Fibroblast of skin of back (primary cell): ENCODE data around the gene IGFALS.
A peak's percentile ranks its signal among the peaks of the same experiment; 100 is the strongest.

Experiments
- DNase-seq: peaks from one replicate; pipeline ENCODE4 v3.0.0-alpha.2; 2013

IGFALS gene

DNA sequence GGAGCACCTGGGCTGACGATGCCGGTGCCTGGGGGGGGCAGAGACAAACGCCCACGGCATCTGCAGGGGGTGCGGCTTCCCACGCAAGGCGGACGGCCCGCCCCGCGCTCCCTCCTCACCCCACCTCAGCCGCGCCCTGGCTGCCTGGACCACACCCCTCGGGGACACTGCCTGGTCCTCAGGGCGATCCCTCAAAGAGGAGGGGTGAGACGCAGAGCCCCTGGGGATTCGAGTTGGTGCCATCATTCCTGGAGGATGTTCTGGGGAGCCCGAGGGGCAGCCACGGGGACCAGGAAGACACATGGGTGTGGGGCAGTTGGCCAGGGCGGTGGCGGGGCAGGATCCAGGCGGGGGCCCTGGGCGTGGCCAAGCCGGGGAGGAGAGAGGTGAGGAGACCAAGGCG, 3.9 kb downstream of the IGFALS start:
- no peak for DNase-seq

DNA sequence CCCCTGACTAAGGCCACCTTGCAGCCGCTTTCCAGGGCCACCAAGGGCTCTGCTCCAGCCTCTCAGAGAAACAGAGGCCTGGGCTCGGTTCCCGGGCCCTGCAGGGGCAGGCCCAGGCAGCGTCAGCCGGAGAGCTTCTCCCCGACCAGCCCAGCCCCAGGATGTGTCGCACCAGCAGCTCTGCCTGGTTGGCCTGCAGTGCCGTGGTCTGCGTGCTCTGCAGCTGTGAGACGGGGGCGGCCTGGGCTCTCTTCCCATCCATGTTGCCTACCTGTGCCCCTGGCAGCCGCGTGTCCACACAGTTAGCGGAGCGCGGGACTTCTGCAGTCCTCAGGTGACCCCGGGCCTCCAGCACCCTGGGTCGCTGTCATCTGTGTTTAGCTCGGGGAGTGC, 4.8 kb downstream of the IGFALS start:
- no peak for DNase-seq

DNA sequence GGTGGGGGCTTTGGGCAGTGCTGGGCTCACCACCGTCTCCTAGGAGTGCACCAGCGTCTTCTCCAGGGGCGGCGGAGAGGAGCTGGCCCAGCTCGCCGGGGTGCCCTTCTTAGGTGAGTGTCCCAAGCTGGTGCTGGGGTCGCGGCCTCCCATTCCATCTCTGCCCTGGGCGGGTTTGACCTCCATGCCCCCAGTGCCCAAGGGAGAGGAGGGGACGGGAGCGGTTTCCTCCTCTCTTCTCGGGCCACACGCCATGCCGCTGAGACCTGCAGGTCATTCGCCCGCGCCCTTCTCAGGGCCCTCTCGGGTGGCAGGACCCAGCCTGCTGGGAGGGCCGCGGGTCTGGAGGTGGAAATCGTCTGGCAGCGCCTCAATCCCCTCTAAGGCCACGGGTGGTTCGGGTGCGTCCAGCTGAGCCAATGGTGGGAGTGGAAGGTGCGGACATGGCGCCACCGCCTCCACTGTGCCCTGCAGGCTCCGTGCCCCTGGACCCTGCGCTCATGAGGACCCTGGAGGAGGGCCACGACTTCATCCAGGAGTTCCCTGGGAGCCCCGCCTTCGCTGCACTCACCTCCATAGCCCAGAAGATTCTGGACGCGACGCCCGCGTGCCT, 5.3 kb downstream of the IGFALS start:
- DNase-seq = no peak

DNA sequence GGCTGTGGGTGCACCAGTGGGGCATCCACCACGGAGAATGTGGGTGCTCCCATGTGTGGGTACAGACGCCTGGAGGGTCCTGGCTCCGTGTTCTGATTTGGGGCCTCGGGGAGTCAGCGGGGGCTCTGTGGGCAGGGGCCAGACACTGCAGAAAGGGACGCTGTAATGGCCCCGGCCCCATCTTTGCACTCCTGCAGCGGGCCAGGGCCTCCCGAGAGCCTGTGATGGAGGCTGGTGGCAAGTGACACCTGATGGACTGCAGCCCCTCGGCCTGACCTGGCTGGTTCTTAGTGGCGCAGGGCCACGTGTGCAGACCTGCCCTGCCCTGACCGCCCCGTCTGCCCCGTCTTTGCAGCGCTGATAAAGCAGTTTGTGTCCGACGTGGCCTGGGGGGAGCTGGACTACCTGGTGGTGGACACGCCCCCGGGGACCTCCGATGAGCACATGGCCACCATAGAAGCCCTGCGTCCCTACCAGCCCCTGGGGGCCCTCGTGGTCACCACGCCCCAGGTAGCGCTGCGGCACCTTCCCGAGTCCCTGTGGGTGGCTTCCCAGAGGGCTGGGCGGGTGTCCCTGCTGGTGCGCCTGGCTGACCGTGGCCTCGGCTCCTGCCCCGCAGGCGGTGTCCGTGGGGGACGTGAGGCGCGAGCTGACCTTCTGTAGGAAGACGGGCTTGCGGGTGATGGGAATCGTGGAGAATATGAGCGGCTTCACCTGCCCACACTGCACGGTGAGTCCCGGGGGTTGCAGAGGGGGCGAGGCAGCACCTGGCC, 6.0 kb downstream of the IGFALS start:
- no peak for DNase-seq

DNA sequence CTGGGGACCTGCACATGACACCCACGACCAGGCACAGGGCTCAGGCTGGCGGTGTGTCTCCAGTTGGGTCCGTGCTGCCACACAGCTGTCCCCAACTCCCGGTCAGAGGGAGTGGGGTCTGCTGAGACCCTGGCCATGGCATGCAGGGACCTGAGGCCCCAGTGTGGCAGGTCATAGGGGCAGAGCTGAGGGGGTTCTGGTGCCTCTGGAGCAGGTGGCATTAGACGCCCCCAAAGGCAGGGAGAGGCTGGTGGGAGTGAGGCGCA, 6.5 kb downstream of the IGFALS start:
- DNase-seq = no peak

DNA sequence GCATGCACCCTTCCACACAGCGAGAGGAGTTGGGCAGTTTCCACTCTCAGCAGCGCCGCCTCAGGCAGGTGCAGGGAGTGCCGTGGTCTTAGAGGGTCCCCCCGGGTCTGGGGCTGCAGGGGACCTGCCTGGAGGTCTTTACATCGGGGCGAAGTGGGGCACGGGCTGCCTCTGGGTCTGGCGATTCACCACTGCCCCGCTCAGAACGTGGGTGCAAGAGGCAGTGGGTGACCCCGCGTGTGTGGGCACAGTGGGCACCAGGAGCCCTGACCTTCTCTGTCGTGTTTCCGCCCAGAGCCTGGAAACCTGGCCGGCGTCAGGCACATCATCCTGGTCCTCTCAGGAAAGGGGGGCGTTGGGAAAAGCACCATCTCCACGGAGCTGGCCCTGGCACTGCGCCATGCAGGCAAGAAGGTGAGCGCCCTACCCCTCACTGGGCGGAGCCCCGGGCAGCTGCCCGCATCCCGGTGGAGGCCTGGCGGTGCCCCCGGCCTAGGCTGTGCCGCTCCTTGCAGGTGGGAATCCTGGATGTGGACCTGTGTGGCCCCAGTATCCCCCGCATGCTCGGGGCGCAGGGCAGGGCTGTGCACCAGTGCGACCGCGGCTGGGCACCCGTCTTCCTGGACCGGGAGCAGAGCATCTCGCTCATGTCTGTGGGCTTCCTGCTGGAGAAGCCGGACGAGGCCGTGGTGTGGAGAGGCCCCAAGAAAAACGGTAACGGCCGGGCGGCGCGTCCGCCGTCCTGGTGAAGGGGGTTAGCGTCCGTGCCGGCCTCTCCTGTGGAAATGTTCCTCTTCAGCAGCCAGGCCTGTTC, 7.1 kb downstream of the IGFALS start:
- DNase-seq = no peak

DNA sequence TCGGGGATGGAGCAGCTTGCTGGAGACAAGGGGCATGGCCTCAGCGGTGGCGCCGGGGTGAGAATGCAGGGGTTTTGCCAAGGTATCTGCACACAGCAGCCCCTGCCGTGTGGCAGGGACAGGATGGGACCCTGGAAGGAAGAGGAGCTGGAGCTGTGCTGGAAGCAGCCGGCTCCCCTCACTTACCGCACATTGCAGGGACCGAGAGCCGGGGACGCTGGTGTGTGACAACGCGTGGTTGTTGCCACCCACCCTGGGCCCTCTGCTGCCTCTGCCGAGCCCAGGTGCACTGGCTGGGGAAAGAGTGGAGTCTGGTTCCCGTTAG, 7.7 kb downstream of the IGFALS start:
- no peak for DNase-seq

DNA sequence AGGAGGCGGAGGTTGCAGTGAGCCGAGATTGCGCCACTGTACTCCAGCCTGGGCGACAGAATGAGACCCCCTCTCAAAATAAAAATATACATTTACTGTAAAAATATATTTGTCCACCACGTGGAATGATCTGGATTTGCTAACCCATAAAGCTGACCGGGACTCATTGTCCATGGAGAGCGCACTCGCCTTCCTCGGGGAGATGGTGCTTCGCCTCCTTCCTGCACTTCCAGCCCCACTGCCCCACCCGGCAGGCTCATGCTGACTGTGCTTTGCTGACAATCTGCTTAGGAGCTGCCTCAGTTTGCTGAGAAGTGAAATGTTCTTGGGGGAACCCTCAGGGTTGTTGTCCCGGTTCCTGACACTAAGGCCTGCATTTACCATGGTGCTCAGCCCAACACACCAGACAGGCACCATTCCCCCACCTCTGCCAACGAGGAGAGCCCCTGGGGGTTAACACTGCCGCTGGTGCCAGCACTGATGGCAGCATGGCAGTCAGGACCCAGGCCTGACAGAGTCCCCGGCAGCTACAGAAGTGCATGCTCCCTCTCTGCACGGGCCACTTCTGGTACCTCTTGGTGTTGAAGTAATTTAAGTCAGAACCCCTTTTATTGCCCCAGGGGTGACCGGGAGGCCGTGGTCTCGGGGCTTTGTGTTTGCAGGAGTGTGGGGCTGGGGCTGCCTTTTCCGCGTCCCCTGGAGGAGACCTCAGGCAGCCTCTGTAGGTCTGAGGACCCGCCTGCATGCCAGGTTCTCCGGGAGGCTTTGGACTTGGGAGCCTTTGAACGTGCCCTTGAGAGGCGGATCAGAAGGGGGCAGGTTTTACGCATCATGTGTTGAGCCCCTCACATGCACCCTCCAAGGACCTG, 8.3 kb downstream of the IGFALS start:
- no peak for DNase-seq

DNA sequence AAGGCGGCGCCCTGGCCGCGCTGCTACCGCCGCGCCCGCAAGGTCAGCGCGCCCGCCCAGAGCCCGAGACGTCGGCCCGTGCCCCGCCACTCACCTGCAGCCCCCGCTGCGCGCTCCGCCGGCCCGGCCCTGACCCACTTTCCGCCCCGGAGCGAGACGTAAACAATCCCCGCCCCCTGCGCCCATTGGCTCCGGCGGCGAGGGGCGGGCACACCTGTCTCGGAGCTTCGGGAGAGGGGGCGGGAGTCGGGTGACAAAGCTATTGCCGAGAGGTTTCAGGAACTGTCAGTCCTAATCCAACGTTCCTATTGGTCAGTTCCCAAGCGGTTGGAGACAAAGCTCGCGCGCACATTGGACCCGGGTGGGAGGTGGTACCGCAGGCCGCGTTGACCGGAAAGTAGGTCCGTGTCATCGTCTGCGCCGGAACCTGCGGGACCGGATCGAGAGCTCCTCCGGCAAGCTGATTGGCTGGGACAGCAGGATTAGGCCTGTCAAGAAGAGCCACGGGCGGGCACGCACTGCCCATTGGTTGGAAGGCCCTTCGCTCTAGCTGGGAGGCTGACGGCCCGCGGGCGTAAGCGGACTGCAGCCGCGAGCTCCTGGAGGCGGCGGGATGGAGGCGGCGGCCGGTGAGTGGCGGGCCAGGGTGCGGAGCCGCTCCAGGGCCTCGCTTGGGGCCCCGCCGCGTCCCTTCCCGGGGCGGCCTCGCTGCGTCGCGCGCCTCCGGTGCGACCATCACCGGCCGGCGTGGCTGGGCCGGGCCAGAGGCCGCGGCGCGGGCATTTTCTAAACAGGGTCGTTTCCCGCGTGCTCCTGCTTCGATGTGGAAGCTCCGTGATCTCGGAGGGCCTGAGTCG, 10.9 kb downstream of the IGFALS start, which contains the start of the genes NUBP2 and SPSB3:
Gene NUBP2, plus strand, starts transcription at position 553 of the 857 bp plus-strand sequence. Its CDS starts 61 bp downstream, at position 614.
Gene SPSB3, minus strand, starts transcription at position 164 of the 857 bp plus-strand sequence. CDS start 1,088 bp downstream, outside the sequence.
- peak; percentile 100 for DNase-seq

DNA sequence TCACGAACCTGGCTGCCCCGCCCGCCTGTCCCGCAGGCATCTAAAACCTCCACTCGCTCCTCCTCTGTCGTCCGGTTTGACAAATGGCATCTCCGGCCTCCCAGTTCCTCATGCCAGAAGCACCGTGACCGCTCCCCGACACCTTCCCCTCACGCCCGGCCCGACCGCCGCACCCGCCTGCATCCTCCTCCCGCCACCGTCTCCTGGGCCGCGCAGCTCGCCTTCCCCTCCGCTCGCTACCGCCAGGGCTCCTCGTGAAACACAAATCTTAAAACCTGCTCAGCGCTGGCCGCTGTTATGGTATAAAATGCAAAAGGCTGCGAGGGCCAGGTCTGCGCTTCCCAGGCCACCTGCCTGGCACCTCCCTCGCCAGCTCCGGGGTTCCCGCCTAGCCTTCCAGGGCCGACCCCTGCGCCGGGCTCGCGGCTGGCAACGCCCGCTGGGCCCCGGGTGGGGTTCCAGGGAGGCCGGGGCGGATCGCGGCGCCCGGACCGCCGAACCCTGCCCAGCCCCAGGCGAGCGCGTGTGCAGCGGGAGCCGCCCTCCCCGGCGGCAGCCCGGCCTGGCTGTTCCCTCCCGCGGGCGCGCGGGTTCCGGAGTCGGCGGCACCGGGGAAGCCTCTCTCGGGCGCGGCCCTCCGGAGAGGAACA, 11.6 kb downstream of the IGFALS start:
- no peak for DNase-seq

DNA sequence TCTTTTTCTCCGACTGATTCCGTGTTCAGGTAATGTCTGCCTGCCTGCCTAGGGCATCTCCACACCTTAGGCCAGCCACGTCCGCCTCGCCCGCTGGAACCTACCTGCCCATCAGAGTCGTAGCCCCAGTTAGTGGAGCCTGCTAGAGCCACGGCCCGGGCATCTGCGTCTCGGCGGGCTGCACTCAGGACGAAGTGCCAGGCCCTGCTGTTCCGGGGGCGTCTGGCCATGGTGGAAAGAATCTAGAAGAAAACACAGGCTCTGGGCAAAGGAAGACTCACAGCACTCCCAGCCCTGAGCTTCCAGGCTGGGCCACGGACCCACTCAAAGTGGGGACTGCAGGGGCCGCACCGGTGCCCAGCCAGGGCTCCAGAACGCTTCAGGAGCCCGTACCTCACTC, 12.3 kb downstream of the IGFALS start:
- DNase-seq = no peak

DNA sequence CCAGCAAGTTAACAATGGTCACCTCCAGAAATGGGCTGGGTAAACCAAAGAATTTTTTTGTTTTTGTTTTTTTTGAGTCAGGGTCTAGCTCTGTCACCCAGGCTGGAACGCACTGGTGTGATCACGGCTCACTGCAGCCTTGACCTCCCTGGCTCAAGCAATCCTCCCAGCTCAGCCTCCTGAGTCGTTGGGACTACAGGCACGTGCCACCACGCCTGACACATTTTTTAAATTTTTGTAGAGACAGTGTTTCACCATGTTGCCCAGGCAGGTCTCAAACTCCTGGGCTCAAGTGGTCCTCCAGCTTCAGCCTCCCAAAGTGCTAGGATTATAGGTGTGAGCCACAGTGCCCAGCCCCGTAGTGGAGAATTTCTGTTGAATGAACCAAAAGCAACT, 12.8 kb downstream of the IGFALS start:
- no peak for DNase-seq

DNA sequence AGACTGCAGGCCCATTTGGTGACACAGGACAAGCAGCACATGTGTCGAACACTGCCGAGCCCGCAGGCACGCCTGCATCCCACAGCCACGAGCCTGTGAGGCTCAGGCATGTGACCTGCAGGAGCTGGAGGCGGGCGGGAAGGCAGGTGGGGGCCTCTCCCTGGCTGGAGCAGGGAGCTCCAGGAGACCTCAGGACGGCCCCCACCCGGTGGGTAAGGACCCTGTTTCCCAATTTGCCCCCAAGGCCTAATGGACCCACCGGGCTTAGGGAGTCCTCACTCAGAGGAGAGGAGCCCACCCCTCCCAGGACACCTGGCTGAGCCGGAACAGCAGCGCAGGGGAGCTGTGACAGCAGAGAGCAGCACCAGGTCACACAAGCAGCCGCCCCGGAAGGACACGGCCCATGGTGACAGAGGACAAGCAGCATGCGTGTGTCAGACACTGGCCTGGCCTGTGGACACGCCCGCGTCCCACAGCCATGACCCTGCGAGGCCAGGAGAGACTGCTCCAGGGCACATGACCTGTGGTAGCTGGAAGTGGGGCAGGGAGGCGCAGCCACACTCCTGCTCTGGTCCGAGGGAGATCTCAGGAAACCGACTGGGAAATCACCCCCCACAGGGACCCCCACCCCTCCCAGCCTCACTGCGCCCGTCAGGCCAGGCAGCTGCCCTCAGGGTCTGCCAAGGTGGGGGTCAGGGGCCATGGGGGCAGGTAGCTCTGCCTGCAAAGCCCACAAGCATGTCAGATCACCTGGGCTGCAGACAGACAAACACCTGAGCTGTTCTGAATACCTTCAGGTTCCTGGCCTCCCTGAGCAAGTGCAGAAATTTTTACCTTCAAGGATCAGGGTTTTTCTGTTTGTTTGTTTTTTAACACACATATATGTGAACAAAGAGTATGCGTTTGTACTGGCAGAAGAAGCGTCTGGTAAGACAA, 13.5 kb downstream of the IGFALS start:
- DNase-seq = no peak

DNA sequence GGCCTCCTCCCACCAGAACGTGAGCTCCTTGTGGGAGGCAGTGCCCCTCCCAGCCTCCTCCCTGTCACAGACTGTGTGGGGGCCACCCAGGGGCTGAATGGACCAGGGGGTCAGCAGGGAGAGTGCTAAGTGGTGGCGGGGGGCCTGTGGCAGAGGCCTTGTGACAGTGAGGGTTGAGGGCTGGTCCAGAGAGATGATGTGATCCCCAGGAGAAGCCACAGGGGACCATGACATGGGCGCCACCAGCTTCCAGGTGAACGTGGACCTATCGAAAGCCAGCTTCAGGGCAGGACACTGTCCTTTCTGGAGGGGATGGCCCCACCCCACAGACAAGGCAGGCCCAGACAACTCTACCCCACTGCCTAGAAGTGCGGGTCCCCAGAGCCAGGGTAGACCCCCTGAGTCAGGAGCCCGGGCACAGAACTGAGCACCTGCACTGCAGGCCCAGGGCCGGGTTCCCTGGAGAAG, 14.2 kb downstream of the IGFALS start:
- no peak for DNase-seq

DNA sequence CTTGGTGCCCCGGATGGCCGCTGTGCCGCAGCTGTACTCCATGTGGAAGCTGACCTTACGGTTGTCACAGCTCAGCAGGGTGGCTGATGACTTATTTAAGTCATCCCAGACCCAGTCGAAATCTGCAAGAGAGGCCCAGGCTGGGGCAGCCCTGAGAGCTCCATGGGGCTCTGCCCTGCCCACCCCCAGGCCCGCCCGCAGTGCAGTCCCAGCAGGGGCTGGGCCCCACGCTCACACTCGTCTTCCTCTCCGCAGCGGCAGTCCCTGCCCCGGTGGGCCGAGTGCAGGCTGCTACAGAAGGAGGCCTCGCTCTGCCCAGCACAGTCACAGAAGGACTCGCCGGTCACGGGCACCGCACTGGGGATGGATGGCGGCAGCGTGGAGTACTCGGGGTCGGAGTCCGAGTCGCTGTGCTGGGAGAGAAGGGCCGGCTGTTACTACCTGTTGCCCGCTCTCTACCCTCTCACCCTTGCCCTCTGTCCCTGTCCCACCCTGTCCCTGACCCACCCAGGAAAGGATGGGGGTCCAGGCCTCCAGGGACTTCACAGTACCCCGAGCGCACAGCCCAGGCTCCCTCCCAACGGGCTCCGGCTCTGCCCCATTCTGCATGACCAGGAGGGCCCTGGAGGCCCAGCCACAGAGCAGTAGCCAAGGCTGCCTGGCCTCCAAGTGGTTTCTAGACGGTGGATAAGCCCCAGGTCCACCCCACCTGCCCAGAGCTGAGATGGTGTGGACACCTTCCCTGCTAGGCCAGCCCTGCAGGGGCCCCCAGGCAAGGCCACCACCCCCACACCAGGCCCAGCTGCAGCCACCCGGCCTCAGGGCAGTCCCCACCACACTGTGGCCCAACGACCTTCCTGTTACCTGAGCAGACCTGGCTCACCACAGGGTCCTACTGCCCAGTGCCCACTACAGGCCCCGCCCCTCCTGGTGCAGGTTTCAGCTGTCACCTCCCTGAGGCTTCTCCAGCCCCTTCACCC, 15.0 kb downstream of the IGFALS start:
- peak; percentile 15 for DNase-seq

DNA sequence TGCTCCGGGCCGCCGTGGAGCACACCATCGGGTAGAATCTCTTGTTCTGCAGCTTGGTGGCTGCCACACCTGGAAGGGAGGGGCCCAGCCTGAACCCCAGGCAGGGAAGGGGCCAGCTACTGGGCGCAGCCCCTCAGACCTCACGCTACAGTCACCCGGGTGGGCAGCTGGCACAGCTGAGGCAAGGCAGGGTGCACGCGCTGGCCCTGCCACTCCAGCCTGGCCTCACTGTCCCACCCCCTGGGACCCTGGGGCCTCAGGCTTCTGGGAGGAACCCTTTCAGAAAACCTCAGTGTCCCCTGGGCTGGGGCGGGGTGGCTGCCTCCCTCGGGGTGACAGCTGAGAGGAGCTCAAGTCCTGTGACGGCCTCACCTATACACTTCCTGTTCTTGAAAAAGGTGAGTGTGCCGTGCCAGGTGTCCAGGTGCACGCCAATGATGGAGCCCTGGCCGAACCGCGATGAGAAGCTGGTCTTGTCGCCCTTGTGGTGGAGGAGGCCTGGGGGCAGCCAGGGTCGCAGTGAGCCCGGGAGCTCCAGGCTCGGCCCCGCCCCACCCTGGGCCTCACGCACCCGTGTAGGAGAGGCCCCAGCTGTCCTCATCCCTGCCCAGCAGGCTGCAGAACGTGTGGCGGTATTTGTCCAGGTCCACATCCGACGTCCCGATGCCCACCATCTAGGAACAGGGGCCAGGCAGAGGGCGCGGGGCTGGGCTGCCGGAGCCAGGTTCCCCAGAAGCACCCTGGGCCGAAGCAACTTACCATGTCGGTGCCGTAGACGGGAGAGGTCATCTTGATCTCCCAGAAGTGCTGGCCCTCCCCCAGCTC, 15.9 kb downstream of the IGFALS start:
- DNase-seq = no peak

DNA sequence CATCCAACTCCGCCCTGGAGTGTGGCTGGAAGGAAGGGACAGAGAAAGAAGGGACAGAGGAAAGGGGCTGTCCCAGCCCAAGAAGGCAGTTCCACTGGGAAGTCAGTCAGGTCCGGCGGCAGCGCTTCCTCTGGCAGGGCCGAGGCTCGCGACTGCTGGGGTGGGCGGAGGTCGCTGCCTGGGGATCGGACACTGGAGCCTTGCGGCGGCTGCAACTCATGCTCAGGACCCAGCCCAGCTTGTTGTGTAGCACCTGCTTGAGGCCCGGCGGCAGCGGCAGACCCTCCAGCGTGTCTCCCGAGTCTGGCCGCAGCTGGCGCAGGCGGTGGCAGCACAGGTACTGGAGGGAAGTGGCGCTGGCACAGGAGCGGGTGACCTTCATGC, 16.5 kb downstream of the IGFALS start:
- DNase-seq = no peak

DNA sequence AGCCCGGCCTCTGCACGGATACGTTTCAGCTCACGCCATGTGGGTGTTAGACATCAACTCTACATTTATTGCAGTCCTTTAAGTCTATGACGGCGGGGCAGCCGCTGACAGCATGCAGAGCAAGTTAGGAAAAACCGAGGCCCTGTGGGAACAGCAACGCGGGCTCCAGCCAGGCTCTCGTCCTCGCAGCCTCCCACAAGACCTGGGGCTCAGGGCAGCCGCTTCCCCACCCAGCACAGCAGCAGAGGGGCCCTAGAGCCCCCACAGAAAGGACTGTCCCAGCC, 16.9 kb downstream of the IGFALS start:
- DNase-seq = no peak
